ENCODE data around the gene GRPEL1. TPM values are rescaled to one million over a fixed set of nuclear protein-coding genes. Genes with fewer than 3 reads are reported as not detected.

GRPEL1 gene
- total and polyA plus RNA-seq, 2 of the 13 experiments (the other 11 are each of a cell fraction or from before 2014, with no cell fraction given) = 32.3 to 141 TPM

DNA sequence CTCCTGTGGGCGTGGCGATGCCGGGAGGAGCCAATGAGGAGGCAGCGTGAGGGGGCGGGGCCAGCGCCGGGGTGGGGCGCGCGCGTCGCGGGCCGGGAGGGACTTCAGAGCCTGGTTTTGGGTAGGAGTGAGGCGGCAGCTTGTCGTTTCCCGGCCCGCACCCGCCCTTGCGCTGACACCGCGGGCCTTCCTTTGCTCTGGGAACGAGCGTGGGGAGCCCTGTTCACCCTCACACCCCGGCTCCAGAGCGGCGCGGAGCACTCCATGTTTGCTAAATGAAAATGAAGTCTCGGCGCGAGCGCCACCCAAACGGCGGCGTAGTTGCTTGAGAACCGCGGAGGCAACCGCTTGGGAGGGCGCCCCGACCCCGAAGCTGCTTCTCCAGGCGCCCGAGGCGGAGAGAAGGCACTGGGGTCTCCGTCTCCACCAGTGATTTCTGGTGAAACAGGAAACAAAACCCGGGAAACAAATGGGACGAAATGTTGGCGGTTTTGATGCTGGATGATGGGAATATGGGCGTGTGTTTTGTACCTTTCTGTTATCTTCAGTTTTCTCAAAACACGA lies 497 bp upstream of the GRPEL1 start (continued):
- no peak for TF ChIP-seq ZNF101 (CRISPR knock-in tag; IDR thresholded peaks at IDR 0.05; ENCODE audit: borderline replicate concordance, low read depth)
- no peak for TF ChIP-seq SETDB1 (CRISPR knock-in tag; IDR thresholded peaks at IDR 0.05; ENCODE audit: borderline replicate concordance)
- TF ChIP-seq, protein P1, sequence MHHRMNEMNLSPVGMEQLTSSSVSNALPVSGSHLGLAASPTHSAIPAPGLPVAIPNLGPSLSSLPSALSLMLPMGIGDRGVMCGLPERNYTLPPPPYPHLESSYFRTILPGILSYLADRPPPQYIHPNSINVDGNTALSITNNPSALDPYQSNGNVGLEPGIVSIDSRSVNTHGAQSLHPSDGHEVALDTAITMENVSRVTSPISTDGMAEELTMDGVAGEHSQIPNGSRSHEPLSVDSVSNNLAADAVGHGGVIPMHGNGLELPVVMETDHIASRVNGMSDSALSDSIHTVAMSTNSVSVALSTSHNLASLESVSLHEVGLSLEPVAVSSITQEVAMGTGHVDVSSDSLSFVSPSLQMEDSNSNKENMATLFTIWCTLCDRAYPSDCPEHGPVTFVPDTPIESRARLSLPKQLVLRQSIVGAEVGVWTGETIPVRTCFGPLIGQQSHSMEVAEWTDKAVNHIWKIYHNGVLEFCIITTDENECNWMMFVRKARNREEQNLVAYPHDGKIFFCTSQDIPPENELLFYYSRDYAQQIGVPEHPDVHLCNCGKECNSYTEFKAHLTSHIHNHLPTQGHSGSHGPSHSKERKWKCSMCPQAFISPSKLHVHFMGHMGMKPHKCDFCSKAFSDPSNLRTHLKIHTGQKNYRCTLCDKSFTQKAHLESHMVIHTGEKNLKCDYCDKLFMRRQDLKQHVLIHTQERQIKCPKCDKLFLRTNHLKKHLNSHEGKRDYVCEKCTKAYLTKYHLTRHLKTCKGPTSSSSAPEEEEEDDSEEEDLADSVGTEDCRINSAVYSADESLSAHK (CRISPR knock-in tag; IDR thresholded peaks at IDR 0.05; ENCODE audit: borderline replicate concordance) = no peak
- TF ChIP-seq MBD4 (IDR thresholded peaks at IDR 0.05; ENCODE audit: borderline replicate concordance, low read length) = no peak
- no peak for TF ChIP-seq SMC3 (IDR thresholded peaks at IDR 0.05; ENCODE audit: low read length)
- no peak for TF ChIP-seq ZNF343 (CRISPR knock-in tag; IDR thresholded peaks at IDR 0.05)
- no peak for TF ChIP-seq MED8 (CRISPR knock-in tag; IDR thresholded peaks at IDR 0.05; ENCODE audit: insufficient replicate concordance)
- no peak for TF ChIP-seq REPIN1 (CRISPR knock-in tag; IDR thresholded peaks at IDR 0.05; ENCODE audit: borderline replicate concordance, low read depth)
- TF ChIP-seq ZBTB26 (CRISPR knock-in tag; IDR thresholded peaks at IDR 0.05; ENCODE audit: borderline replicate concordance) = no peak
- TF ChIP-seq MXD3 (CRISPR knock-in tag; IDR thresholded peaks at IDR 0.05) = no peak
- TF ChIP-seq BRCA1 (CRISPR knock-in tag; IDR thresholded peaks at IDR 0.05) = peak; percentile 47; the same call in 1 of the 2 replicates
- TF ChIP-seq SRY (CRISPR knock-in tag; IDR thresholded peaks at IDR 0.05) = peak; percentile 10; the same call in 1 of the 2 replicates
- TF ChIP-seq BORCS8-MEF2B (CRISPR knock-in tag; IDR thresholded peaks at IDR 0.05) = no peak
- no peak for TF ChIP-seq ZNF383 (CRISPR knock-in tag; IDR thresholded peaks at IDR 0.05; ENCODE audit: borderline replicate concordance)
- peak; percentile 23; the same call in 1 of the 2 replicates for TF ChIP-seq POLR2G (IDR thresholded peaks at IDR 0.05; ENCODE audit: low read depth, low read length)
- TF ChIP-seq MIER3 (CRISPR knock-in tag; IDR thresholded peaks at IDR 0.05; ENCODE audit: borderline replicate concordance) = no peak
- TF ChIP-seq, protein P2, sequence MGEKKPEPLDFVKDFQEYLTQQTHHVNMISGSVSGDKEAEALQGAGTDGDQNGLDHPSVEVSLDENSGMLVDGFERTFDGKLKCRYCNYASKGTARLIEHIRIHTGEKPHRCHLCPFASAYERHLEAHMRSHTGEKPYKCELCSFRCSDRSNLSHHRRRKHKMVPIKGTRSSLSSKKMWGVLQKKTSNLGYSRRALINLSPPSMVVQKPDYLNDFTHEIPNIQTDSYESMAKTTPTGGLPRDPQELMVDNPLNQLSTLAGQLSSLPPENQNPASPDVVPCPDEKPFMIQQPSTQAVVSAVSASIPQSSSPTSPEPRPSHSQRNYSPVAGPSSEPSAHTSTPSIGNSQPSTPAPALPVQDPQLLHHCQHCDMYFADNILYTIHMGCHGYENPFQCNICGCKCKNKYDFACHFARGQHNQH (CRISPR knock-in tag; IDR thresholded peaks at IDR 0.05) = no peak
- TF ChIP-seq, protein P3, sequence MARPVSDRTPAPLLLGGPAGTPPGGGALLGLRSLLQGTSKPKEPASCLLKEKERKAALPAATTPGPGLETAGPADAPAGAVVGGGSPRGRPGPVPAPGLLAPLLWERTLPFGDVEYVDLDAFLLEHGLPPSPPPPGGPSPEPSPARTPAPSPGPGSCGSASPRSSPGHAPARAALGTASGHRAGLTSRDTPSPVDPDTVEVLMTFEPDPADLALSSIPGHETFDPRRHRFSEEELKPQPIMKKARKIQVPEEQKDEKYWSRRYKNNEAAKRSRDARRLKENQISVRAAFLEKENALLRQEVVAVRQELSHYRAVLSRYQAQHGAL (CRISPR knock-in tag; IDR thresholded peaks at IDR 0.05; ENCODE audit: not compliant biosample characterization) = no peak
- TF ChIP-seq AHR (CRISPR knock-in tag; IDR thresholded peaks at IDR 0.05) = no peak
- no peak for TF ChIP-seq TIGD3 (CRISPR knock-in tag; IDR thresholded peaks at IDR 0.05; ENCODE audit: borderline replicate concordance)
- TF ChIP-seq ZFP36L1 (CRISPR knock-in tag; IDR thresholded peaks at IDR 0.05) = no peak

All from HepG2 (cell line).